Liver (tissue), 9 donors: ENCODE measurements around the gene SH3PXD2A. TPM values are rescaled to one million over a fixed set of nuclear protein-coding genes. Genes with fewer than 3 reads are reported as not detected.
A peak's percentile ranks its signal among the peaks of the same experiment; 100 is the strongest.
"Not testable (repeated sequence)": the region's sequence is repeated elsewhere in the genome, so short reads cannot be mapped to it uniquely, and the experiment has no call there.

ENCODE experiments used
- DNase-seq: peaks from one replicate; pipeline ENCODE4 v3.0.0-alpha.2; 2017; ENCODE audit warnings: low spot score
- H3K27ac ChIP-seq, 2 donors: one replicate each; pipeline ENCODE4 v1.7.0; 2013; ENCODE audit warnings: inconsistent platforms in 2 of 2, low read length in 2 of 2, control low read depth in 1 of 2, low read depth in 1 of 2, mild to moderate bottlenecking in 1 of 2
- H3K27me3 ChIP-seq, 4 donors: one replicate each; pipeline versions ENCODE4 v1.6.1 to v1.7.0; 2013; ENCODE audit warnings: low read length in 3 of 4, inconsistent platforms in 1 of 4, mild to moderate bottlenecking in 1 of 4, moderate library complexity in 1 of 4; ENCODE audit not compliant: control insufficient read depth in 4 of 4, insufficient read depth in 4 of 4
- H3K36me3 ChIP-seq, 4 donors: one replicate each; pipeline versions ENCODE4 v1.6.1 to v1.7.0; 2013; ENCODE audit warnings: low read length in 3 of 4, mild to moderate bottlenecking in 3 of 4, low read depth in 1 of 4, moderate library complexity in 1 of 4; ENCODE audit not compliant: control insufficient read depth in 4 of 4, insufficient read depth in 3 of 4
- H3K4me1 ChIP-seq, 4 donors: one replicate each; pipeline versions ENCODE4 v1.6.1 to v1.7.0; 2013; ENCODE audit warnings: low read length in 3 of 4, mild to moderate bottlenecking in 3 of 4, moderate library complexity in 1 of 4; ENCODE audit not compliant: control insufficient read depth in 4 of 4, insufficient read depth in 4 of 4
- H3K4me3 ChIP-seq, 3 donors: one replicate each; pipeline versions ENCODE4 v1.6.1 to v1.7.0; 2013; ENCODE audit warnings: low read length in 3 of 3, control low read depth in 1 of 3, low read depth in 1 of 3, mild to moderate bottlenecking in 1 of 3
- H3K9ac ChIP-seq, 2 donors: one replicate each; pipeline ENCODE4 v1.7.0; 2013; ENCODE audit warnings: low read length in 2 of 2, mild to moderate bottlenecking in 2 of 2, moderate library complexity in 2 of 2, control low read depth in 1 of 2, low read depth in 1 of 2
- H3K9me3 ChIP-seq, 4 donors: one replicate each; pipeline versions ENCODE4 v1.6.1 to v1.7.0; 2013; ENCODE audit warnings: low read length in 3 of 4; ENCODE audit not compliant: control insufficient read depth in 4 of 4
- ATF3 ChIP-seq: IDR thresholded peaks from 2 replicates; pipeline ENCODE4 v1.6.1; 2016; ENCODE audit warnings: antibody characterized with exemption
- FOXA1 ChIP-seq: IDR thresholded peaks from 2 replicates; pipeline ENCODE4 v1.6.1; 2016; ENCODE audit warnings: antibody characterized with exemption
- HNF4A ChIP-seq, 2 donors: conservative IDR thresholded peaks; 2 replicates each; pipeline ENCODE4 v1.6.1; 2016; ENCODE audit warnings: antibody characterized with exemption in 2 of 2, mild to moderate bottlenecking in 2 of 2
- HNF4G ChIP-seq: IDR thresholded peaks from 2 replicates; pipeline ENCODE4 v1.6.1; 2016; ENCODE audit warnings: antibody characterized with exemption
- JUND ChIP-seq, 2 donors: IDR thresholded peaks; 2 replicates each; pipeline ENCODE4 v1.6.1; 2016; ENCODE audit warnings: antibody characterized with exemption in 2 of 2
- MAX ChIP-seq: IDR thresholded peaks from 2 replicates; pipeline ENCODE4 v1.6.1; 2016; ENCODE audit warnings: antibody characterized with exemption
- NR2F2 ChIP-seq: IDR thresholded peaks from 2 replicates; pipeline ENCODE4 v1.6.1; 2016; ENCODE audit warnings: antibody characterized with exemption
- RAD21 ChIP-seq, 2 donors: IDR thresholded peaks; 2 replicates each; pipeline ENCODE4 v1.6.1; 2016; ENCODE audit warnings: antibody characterized with exemption in 2 of 2, mild to moderate bottlenecking in 2 of 2
- SP1 ChIP-seq: IDR thresholded peaks from 2 replicates; pipeline ENCODE4 v1.6.1; 2018; ENCODE audit warnings: antibody characterized with exemption, mild to moderate bottlenecking
- ZBTB33 ChIP-seq: IDR thresholded peaks from 2 replicates; pipeline ENCODE4 v1.6.1; 2016; ENCODE audit warnings: antibody characterized with exemption
- WGBS: extraction: QIAGEN DNeasy Blood & Tissue Kit; methylation state at CpG from one replicate; pipeline ENCODE4 v1.1.7; 2013; 5-methylcytosine and 5-hydroxymethylcytosine counted together
- polyA plus RNA-seq, 2 donors: library from polyadenylated mRNA; stranded (reverse) in 1 of 2; unstranded in 1 of 2; fragments of 200-250 nt in 1 of 2; fragments of >200 nt in 1 of 2; fragmentation: Nextera tagmentation in 1 of 2; extraction: Ambion mirVana in 1 of 2; gene quantifications; one replicate each; pipeline versions ENCODE4 v1.2.1 to v1.2.3, GENCODE V29; 2013 to 2015
- total RNA-seq, 2 donors: library from RNA; depleted of rRNA; stranded (reverse); fragments of >200 nt; gene quantifications; one replicate each; pipeline ENCODE4 v1.2.3, GENCODE V29; 2014
- donor health status: healthy.
- donor health status: healthy.
- donor health status: healthy.
- donor health status: healthy.
- donor health status: healthy.

The SH3PXD2A gene
- total and polyA plus RNA-seq, 4 donors: 0.82 to 5.5 (median 3.9) TPM

- DNase-seq: no peak
- Histone ChIP-seq H3K27me3 (no peaks in the 10 kb centered on the region), H3K9ac (no peak overlapping the region), H3K4me3 (no peak overlapping the region), H3K4me1 (peaks cover 3 to 12% (median 5%) of the 10 kb centered on the region in 4 donors), H3K36me3 (no peaks in the 10 kb centered on the region), H3K27ac (no peak overlapping the region), H3K9me3 (no peaks in the 10 kb centered on the region)
- TF ChIP-seq SP1: no peak
- TF ChIP-seq ATF3: no peak
- 86% methylated on average over 7 of the region's 7 CpGs for WGBS
Observed at GRCh38 chr10:103847346-103847745, 8.0 kb downstream of the SH3PXD2A start.

- 67% methylated on average over 5 of the region's 5 CpGs for WGBS
- no peaks in the 10 kb centered on the region for H3K27me3 ChIP-seq
- TF ChIP-seq HNF4G (no peak), JUND (IDR thresholded peaks at IDR 0.05) (no peak), ZBTB33 (no peak), FOXA1 (no peak), NR2F2 (no peak), HNF4A (conservative IDR thresholded peaks at IDR 0.05) (no peak), RAD21 (IDR thresholded peaks at IDR 0.05) (no peak), SP1 (no peak)
- H3K27ac ChIP-seq: no peak overlapping the region
- H3K9ac ChIP-seq: no peak overlapping the region
- no peaks in the 10 kb centered on the region for H3K9me3 ChIP-seq
- H3K4me3 ChIP-seq: no peak overlapping the region
- H3K36me3 ChIP-seq: no peaks in the 10 kb centered on the region
- H3K4me1 ChIP-seq: peaks cover 3 to 12% (median 5%) of the 10 kb centered on the region in 4 donors
- no peak for DNase-seq
Observed at GRCh38 chr10:103845972-103846371, 9.4 kb downstream of the SH3PXD2A start.

- not testable (repeated sequence) for H3K27ac ChIP-seq, H3K9me3 ChIP-seq, H3K36me3 ChIP-seq, H3K27me3 ChIP-seq, H3K4me3 ChIP-seq, H3K9ac ChIP-seq, DNase-seq
- WGBS: 80% methylated on average over 3 of the region's 3 CpGs
- H3K4me1 ChIP-seq: peaks cover 3 to 11% (median 5%) of the 10 kb centered on the region in 4 donors
Observed at GRCh38 chr10:103845346-103845745, 10.0 kb downstream of the SH3PXD2A start.

GRCh38 chr10:103843854-103844570 lies 11.4 kb downstream of the SH3PXD2A start:
- H3K9me3 ChIP-seq: no peaks in the 10 kb centered on the region
- peaks cover 2 to 7% (median 4%) of the 10 kb centered on the region in 4 donors for H3K4me1 ChIP-seq
- no peak overlapping the region for H3K4me3 ChIP-seq
- TF ChIP-seq RAD21 (IDR thresholded peaks at IDR 0.05) (peak in 1 of 2 donors; percentile 6), MAX (no peak)
- H3K9ac ChIP-seq: no peak overlapping the region
- DNase-seq: no peak
- H3K27ac ChIP-seq: no peak overlapping the region
- no peaks in the 10 kb centered on the region for H3K27me3 ChIP-seq
- WGBS: 67% methylated on average over 6 of the region's 6 CpGs
- no peaks in the 10 kb centered on the region for H3K36me3 ChIP-seq
